Lower leg skin (tissue), 3 donors: ENCODE data around the gene IP6K3.

Experiments used
- POLR2A ChIP-seq, 2 donors: fragments of 450-650 bp; IDR thresholded peaks; one replicate each; pipeline ENCODE4 v1.6.1; 2016 to 2017; ENCODE audit warnings: antibody characterized with exemption in 2 of 2, mild to moderate bottlenecking in 1 of 2, moderate library complexity in 1 of 2
- TF ChIP-seq, protein P1 (sequence below), 3 donors: fragments of 450-650 bp; IDR thresholded peaks; one replicate each; pipeline ENCODE4 v1.5.1; 2016; ENCODE audit warnings: antibody characterized with exemption in 3 of 3, mild to moderate bottlenecking in 3 of 3, moderate library complexity in 2 of 3

DNA sequence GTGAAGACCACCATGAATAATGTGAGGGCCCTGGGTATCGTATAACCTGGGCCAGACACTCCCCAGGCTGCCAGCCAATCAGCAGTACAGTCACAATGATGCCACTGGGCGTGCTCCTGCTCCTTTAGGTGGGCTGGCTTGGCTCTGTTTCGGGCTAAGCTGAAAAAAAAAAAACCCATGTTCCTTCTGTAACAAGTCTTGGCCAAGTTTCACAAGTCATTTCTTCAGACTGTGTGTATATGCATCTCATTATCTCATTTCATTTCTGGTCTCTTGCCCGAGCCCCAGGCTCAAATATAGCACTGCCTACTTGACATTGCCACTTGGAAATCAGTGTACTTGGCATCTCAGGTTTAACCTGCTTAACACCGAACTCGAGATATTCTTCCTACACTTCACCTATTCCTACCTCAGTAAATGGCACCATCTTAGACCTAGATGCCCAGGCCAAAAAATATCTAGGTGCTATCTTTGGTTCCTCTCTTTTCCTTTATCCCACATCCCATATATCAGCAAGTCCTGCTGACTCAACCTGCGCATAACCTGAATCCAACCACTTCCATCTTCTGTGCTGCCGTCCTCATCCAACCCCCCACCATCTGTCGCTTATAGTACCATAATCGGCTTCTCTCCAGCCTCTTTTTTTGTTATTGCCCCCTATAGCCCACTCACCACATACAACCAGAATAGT, 37.0 kb downstream of the IP6K3 start:
- TF ChIP-seq, protein P1, sequence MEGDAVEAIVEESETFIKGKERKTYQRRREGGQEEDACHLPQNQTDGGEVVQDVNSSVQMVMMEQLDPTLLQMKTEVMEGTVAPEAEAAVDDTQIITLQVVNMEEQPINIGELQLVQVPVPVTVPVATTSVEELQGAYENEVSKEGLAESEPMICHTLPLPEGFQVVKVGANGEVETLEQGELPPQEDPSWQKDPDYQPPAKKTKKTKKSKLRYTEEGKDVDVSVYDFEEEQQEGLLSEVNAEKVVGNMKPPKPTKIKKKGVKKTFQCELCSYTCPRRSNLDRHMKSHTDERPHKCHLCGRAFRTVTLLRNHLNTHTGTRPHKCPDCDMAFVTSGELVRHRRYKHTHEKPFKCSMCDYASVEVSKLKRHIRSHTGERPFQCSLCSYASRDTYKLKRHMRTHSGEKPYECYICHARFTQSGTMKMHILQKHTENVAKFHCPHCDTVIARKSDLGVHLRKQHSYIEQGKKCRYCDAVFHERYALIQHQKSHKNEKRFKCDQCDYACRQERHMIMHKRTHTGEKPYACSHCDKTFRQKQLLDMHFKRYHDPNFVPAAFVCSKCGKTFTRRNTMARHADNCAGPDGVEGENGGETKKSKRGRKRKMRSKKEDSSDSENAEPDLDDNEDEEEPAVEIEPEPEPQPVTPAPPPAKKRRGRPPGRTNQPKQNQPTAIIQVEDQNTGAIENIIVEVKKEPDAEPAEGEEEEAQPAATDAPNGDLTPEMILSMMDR (IDR thresholded peaks at IDR 0.05), result no peak
- TF ChIP-seq POLR2A (IDR thresholded peaks at IDR 0.05), result no peak
